Ureter (tissue), 1 donor: Measurements from ENCODE around the gene CPEB1. TPM values are rescaled to one million over a fixed set of nuclear protein-coding genes. Genes with fewer than 3 reads are reported as not detected.

Source experiments
- DNase-seq: peaks from one replicate; pipeline ENCODE4 v3.0.0-alpha.2; 2020; ENCODE audit warnings: low spot score
- total RNA-seq: library from RNA; stranded (reverse); gene quantifications from one replicate; pipeline ENCODE4 v1.2.4, GENCODE V29; 2023
- donor health status: DM: yes; HTN: yes; CAD: no.

The CPEB1 gene
- total RNA-seq, 1 donor from 2014 or later = 3.7 TPM

GRCh38 chr15:82595203-82595602 lies 52.0 kb downstream of the CPEB1 start:
- DNase-seq = no peak

- no peak for DNase-seq
These were observed 59.4 kb downstream of the CPEB1 start for GRCh38 chr15:82587805-82588204.

GRCh38 chr15:82585072-82585471 lies 62.1 kb downstream of the CPEB1 start:
- DNase-seq = no peak

- DNase-seq = no peak
These were observed 66.5 kb downstream of the CPEB1 start for GRCh38 chr15:82580713-82581112.

GRCh38 chr15:82575335-82575734 lies 71.8 kb downstream of the CPEB1 start:
- no peak for DNase-seq

GRCh38 chr15:82572986-82573385 lies 74.2 kb downstream of the CPEB1 start:
- DNase-seq = no peak

- DNase-seq = no peak
These were observed 74.9 kb downstream of the CPEB1 start for GRCh38 chr15:82572311-82572710.

GRCh38 chr15:82571722-82572222 lies 75.4 kb downstream of the CPEB1 start:
- peak; percentile 70 for DNase-seq

- DNase-seq = no peak
These were observed 76.2 kb downstream of the CPEB1 start for GRCh38 chr15:82570721-82571508.

GRCh38 chr15:82569834-82570233 lies 77.3 kb downstream of the CPEB1 start:
- no peak for DNase-seq

- DNase-seq = no peak
These were observed 78.2 kb downstream of the CPEB1 start for GRCh38 chr15:82568986-82569385.

- no peak for DNase-seq
These were observed 79.5 kb downstream of the CPEB1 start for GRCh38 chr15:82567661-82568060.

GRCh38 chr15:82566690-82567089 lies 80.5 kb downstream of the CPEB1 start:
- DNase-seq = no peak

- DNase-seq = no peak
These were observed 88.7 kb downstream of the CPEB1 start for GRCh38 chr15:82558502-82558901.

- DNase-seq = no peak
These were observed 90.7 kb downstream of the CPEB1 start for GRCh38 chr15:82556315-82557035.

GRCh38 chr15:82554849-82555248 lies 92.3 kb downstream of the CPEB1 start:
- no peak for DNase-seq

GRCh38 chr15:82554351-82554750 lies 92.8 kb downstream of the CPEB1 start:
- no peak for DNase-seq

GRCh38 chr15:82553846-82554245 lies 93.3 kb downstream of the CPEB1 start:
- no peak for DNase-seq

- no peak for DNase-seq
These were observed 94.3 kb downstream of the CPEB1 start for GRCh38 chr15:82552861-82553260.

GRCh38 chr15:82551646-82552247 lies 95.4 kb downstream of the CPEB1 start:
- DNase-seq = no peak

GRCh38 chr15:82549199-82549665 lies 97.9 kb downstream of the CPEB1 start:
- DNase-seq = no peak

- no peak for DNase-seq
These were observed 98.5 kb downstream of the CPEB1 start for GRCh38 chr15:82548700-82549099.
